ENCODE results near the gene FRAT1. TPM values are rescaled to one million over a fixed set of nuclear protein-coding genes. Genes with fewer than 3 reads are reported as not detected.

FRAT1 gene
- total RNA-seq, 4 donors from 2014 or later = 6.1 to 10.3 (median 9.0) TPM

DNA sequence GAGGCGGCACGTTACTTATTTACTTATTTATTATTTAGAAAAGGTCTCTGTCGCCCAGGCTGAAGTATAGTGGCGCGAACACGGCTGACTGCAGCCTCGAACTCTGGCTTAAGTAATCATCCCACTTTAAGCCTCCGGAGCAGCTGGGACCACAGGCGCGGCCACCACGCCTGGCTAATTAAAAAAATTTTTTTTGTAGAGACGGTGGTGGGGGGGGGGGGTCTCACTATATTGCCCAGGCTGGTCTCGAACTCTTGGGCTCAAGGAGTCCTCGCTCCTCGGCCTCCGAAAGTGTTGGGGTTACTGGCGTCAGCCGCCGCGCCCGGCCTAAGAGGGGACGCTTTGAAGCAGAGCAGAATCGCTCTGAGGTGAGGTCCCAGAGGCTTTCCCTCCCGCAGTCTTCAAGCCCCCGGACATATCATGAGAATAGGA is 16.1 kb downstream of the FRAT1 start:
- 3% methylated on average over 20 of the region's 25 CpGs for WGBS
- Histone ChIP-seq H3K27ac (replicated peaks in 1 of 4) (peak overlapping the region; percentile 83 to 97 (median 91)), H3K27me3 (no peaks in the 10 kb centered on the region), H3K4me1 (peaks cover 37 to 66% (median 64%) of the 10 kb centered on the region in 4 donors), H3K4me3 (peak overlapping the region; percentile 77 to 91 (median 84)), H3K9me3 (no peaks in the 10 kb centered on the region), H3K36me3 (no peaks in the 10 kb centered on the region)
- TF ChIP-seq POLR2AphosphoS5 (IDR thresholded peaks at IDR 0.05) (no peak), POLR2A (IDR thresholded peaks at IDR 0.05; ENCODE audit: low read depth) (no peak), EP300 (IDR thresholded peaks at IDR 0.05) (no peak), CTCF (IDR thresholded peaks at IDR 0.05) (no peak)
- no peak for DNase-seq (ENCODE audit: extremely low spot score)
- intact Hi-C loops (cut with DNase I) = loop anchor here (2.0 kb wide), 1 partner anchor 66 kb away; the partner anchor contains the start of gene RRP12

DNA sequence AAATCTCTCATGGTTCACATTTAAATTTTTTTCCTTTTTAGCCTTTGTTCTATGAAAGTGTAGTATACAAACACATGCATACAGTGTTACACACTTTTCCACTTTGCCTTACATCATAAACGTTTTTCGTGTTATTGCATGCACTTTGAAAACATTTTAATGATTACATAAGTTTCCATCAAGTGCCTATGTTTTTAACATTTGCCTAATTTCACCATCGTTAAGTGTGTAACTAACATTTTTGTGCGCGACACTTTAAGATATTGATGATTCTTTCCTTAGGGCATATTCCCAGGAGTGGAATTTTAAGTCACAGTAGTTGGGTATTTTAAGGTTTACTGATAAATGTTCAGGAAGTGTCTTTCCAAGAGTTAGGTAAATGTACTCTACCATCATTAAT is 16.9 kb downstream of the FRAT1 start:
- WGBS = 67% methylated on average over 5 of the region's 5 CpGs
- H3K4me1 ChIP-seq = peaks cover 35 to 58% (median 56%) of the 10 kb centered on the region in 4 donors
- peak overlapping the region in 1 of 4 donors; percentile 49 for H3K27ac ChIP-seq (replicated peaks in 1 of 4)
- DNase-seq (ENCODE audit: extremely low spot score) = no peak
- intact Hi-C loops (cut with DNase I) = no loop called here
- no peak overlapping the region for H3K4me3 ChIP-seq
- no peaks in the 10 kb centered on the region for H3K9me3 ChIP-seq
- TF ChIP-seq EP300 (IDR thresholded peaks at IDR 0.05) (no peak), CTCF (IDR thresholded peaks at IDR 0.05) (no peak), POLR2AphosphoS5 (IDR thresholded peaks at IDR 0.05) (no peak), POLR2A (IDR thresholded peaks at IDR 0.05; ENCODE audit: low read depth) (no peak)
- no peaks in the 10 kb centered on the region for H3K36me3 ChIP-seq
- H3K27me3 ChIP-seq = no peaks in the 10 kb centered on the region

DNA sequence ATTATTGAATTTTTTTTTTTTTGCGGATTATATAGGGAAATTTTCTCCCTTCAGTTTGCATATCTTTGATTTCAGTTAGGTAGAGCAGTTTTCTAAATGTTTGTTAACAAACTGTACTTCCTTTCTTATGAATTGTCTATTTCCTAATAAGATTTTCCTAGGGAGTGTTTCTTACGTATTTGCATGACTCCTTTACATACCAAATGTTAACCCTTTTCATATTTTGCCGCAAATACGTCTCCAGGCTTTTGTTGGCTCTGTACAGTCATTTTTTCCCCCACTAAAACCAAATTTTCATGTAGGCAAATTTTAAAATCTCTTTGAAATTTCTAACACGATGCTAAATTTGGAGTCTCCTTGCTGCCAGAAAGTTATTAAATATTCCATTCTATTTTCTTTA is 17.4 kb downstream of the FRAT1 start:
- H3K27me3 ChIP-seq = no peaks in the 10 kb centered on the region
- peak overlapping the region in 3 of 4 donors; percentile 30 to 58 (median 49) for H3K27ac ChIP-seq (replicated peaks in 1 of 4)
- no peak for TF ChIP-seq POLR2A (IDR thresholded peaks at IDR 0.05; ENCODE audit: low read depth)
- no peak for TF ChIP-seq EP300 (IDR thresholded peaks at IDR 0.05)
- TF ChIP-seq POLR2AphosphoS5 (IDR thresholded peaks at IDR 0.05) = no peak
- no peak for TF ChIP-seq CTCF (IDR thresholded peaks at IDR 0.05)
- H3K4me3 ChIP-seq = no peak overlapping the region
- H3K4me1 ChIP-seq = peaks cover 30 to 54% (median 52%) of the 10 kb centered on the region in 4 donors
- 35% methylated on average over 5 of the region's 5 CpGs for WGBS
- H3K9me3 ChIP-seq = no peaks in the 10 kb centered on the region
- no peaks in the 10 kb centered on the region for H3K36me3 ChIP-seq
- intact Hi-C loops (cut with DNase I) = no loop called here
- no peak for DNase-seq (ENCODE audit: extremely low spot score)

- 26% methylated on average over 9 of the region's 11 CpGs for WGBS
- no peak for DNase-seq (ENCODE audit: extremely low spot score)
Measured at GRCh38 chr10:97336942-97337831, 18.1 kb downstream of the FRAT1 start.

More at GRCh38 chr10:97336942-97337831, 18.1 kb downstream of the FRAT1 start:
- peaks cover 23 to 47% (median 45%) of the 10 kb centered on the region in 4 donors for H3K4me1 ChIP-seq
- H3K9me3 ChIP-seq = no peaks in the 10 kb centered on the region
- H3K27ac ChIP-seq (replicated peaks in 1 of 4) = peak overlapping the region; percentile 12 to 58 (median 40)
- intact Hi-C loops (cut with DNase I) = no loop called here
- TF ChIP-seq POLR2A (IDR thresholded peaks at IDR 0.05; ENCODE audit: low read depth) (no peak), POLR2AphosphoS5 (IDR thresholded peaks at IDR 0.05) (no peak), EP300 (IDR thresholded peaks at IDR 0.05) (no peak), CTCF (IDR thresholded peaks at IDR 0.05) (no peak)
- H3K27me3 ChIP-seq = no peaks in the 10 kb centered on the region
- H3K36me3 ChIP-seq = no peaks in the 10 kb centered on the region
- H3K4me3 ChIP-seq = peak overlapping the region in 2 of 4 donors; percentile 6 to 13
